WTC11 (cell line): ENCODE measurements around the gene FHOD3. TPM values are rescaled to one million over a fixed set of nuclear protein-coding genes. Genes with fewer than 3 reads are reported as not detected.
A peak's percentile ranks its signal among the peaks of the same experiment; 100 is the strongest.

Experiments used
- ATAC-seq: fragments of 200-7000 bp; cut with Tn5 transposase; 2 replicates; pipeline ENCODE4 v1.10.0; 2021; ENCODE audit warnings: mild to moderate bottlenecking, moderate library complexity
- CTCF ChIA-PET: fragments of 300-600 bp; sonication (Branson Sonifier 250); formaldehyde crosslinking; loops from one replicate; lab custom pipeline; 2021; ENCODE audit warnings: antibody characterized with exemption; lab: Charles Lee
- POLR2A ChIA-PET: fragments of 350-600 bp; sonication (Branson Sonifier 250); formaldehyde crosslinking; loops from one replicate; lab custom pipeline; 2021; ENCODE audit warnings: antibody characterized with exemption; lab: Charles Lee
- DNase-seq: peaks from one replicate; pipeline ENCODE4 v3.0.0; 2021; ENCODE audit warnings: low spot score
- H3K27ac Mint-ChIP-seq: 2 replicates; pipeline ENCODE4 v1.8.0; 2021; ENCODE audit warnings: mixed read lengths
- H3K27me3 Mint-ChIP-seq: 2 replicates; pipeline ENCODE4 v1.8.0; 2021; ENCODE audit warnings: low read depth, mild to moderate bottlenecking, moderate library complexity, mixed read lengths
- H3K36me3 Mint-ChIP-seq: 2 replicates; pipeline ENCODE4 v1.8.0; 2021; ENCODE audit warnings: mixed read lengths
- H3K4me1 Mint-ChIP-seq: 2 replicates; pipeline ENCODE4 v1.8.0; 2022; ENCODE audit warnings: mixed read lengths
- H3K4me3 Mint-ChIP-seq: 2 replicates; pipeline ENCODE4 v1.8.0; 2021; ENCODE audit warnings: mild to moderate bottlenecking, moderate library complexity, mixed read lengths
- H3K9me3 Mint-ChIP-seq: 2 replicates; pipeline ENCODE4 v1.8.0; 2021; ENCODE audit warnings: mixed read lengths
- CBFB ChIP-seq: sonication (generic); formaldehyde crosslinking; IDR thresholded peaks from 2 replicates; pipeline ENCODE4 v1.8.1; 2022; ENCODE audit warnings: mild to moderate bottlenecking, low read depth, missing genetic modification reagents
- CREB1 ChIP-seq: sonication (generic); formaldehyde crosslinking; IDR thresholded peaks from 2 replicates; pipeline ENCODE4 v1.8.0; 2023; ENCODE audit warnings: mild to moderate bottlenecking, missing genetic modification reagents
- ELF4 ChIP-seq: sonication (generic); formaldehyde crosslinking; IDR thresholded peaks from 2 replicates; pipeline ENCODE4 v1.8.1; 2022; ENCODE audit warnings: low read depth, mild to moderate bottlenecking, moderate library complexity, missing genetic modification reagents
- PRRX2 ChIP-seq: fragments of 250-450 bp; sonication (Bioruptor Pico); IDR thresholded peaks from 2 replicates; pipeline ENCODE4 v1.8.0; 2021; ENCODE audit warnings: mild to moderate bottlenecking
- RELA ChIP-seq: sonication (generic); formaldehyde crosslinking; IDR thresholded peaks from 2 replicates; pipeline ENCODE4 v1.8.1; 2022; ENCODE audit warnings: missing genetic modification reagents, mild to moderate bottlenecking, borderline replicate concordance
- SMAD3 ChIP-seq: sonication (generic); formaldehyde crosslinking; IDR thresholded peaks from 2 replicates; pipeline ENCODE4 v1.8.0; 2022; ENCODE audit warnings: missing genetic modification reagents, mild to moderate bottlenecking, borderline replicate concordance
- SMAD4 ChIP-seq: sonication (generic); formaldehyde crosslinking; IDR thresholded peaks from 2 replicates; pipeline ENCODE4 v1.8.0; 2022; ENCODE audit warnings: mild to moderate bottlenecking, missing genetic modification reagents
- ZNF219 ChIP-seq: sonication (generic); formaldehyde crosslinking; IDR thresholded peaks from 2 replicates; pipeline ENCODE4 v1.8.0; 2023; ENCODE audit warnings: missing genetic modification reagents, mild to moderate bottlenecking, borderline replicate concordance
- ZNF425 ChIP-seq: fragments of 250-450 bp; sonication (Bioruptor Pico); conservative IDR thresholded peaks from 2 replicates; pipeline ENCODE4 v1.9.0; 2021; ENCODE audit warnings: mild to moderate bottlenecking
- ZNF671 ChIP-seq: fragments of 250-450 bp; sonication (Bioruptor Pico); IDR thresholded peaks from 2 replicates; pipeline ENCODE4 v1.8.0; 2021; ENCODE audit warnings: mild to moderate bottlenecking
- ZSCAN18 ChIP-seq: fragments of 250-450 bp; sonication (Bioruptor Pico); IDR thresholded peaks from 2 replicates; pipeline ENCODE4 v2.1.2; 2022; ENCODE audit warnings: mild to moderate bottlenecking, moderate library complexity
- total RNA-seq: library from RNA; stranded (reverse); gene quantifications from 3 replicates; pipeline ENCODE4 v1.2.3, GENCODE V29; 2021
- TF ChIP-seq, protein P1 (sequence below): sonication (generic); formaldehyde crosslinking; conservative IDR thresholded peaks from 2 replicates; pipeline ENCODE4 v1.8.1; 2022; ENCODE audit warnings: mild to moderate bottlenecking, missing genetic modification reagents
- TF ChIP-seq, protein P2 (sequence below): sonication (generic); formaldehyde crosslinking; IDR thresholded peaks from 2 replicates; pipeline ENCODE4 v1.8.0; 2022; ENCODE audit warnings: mild to moderate bottlenecking, missing genetic modification reagents
- TF ChIP-seq, protein P3 (sequence below): sonication (generic); formaldehyde crosslinking; IDR thresholded peaks from 2 replicates; pipeline ENCODE4 v1.8.0; 2022; ENCODE audit warnings: mild to moderate bottlenecking, missing genetic modification reagents
- TF ChIP-seq, protein P4 (sequence below): fragments of 250-450 bp; sonication (Bioruptor Pico); IDR thresholded peaks from 2 replicates; pipeline ENCODE4 v1.9.0; 2021; ENCODE audit warnings: mild to moderate bottlenecking, borderline replicate concordance
- TF ChIP-seq, protein P5 (sequence below): sonication (generic); formaldehyde crosslinking; IDR thresholded peaks from 2 replicates; pipeline ENCODE4 v1.8.1; 2022; ENCODE audit warnings: mild to moderate bottlenecking, moderate library complexity, missing genetic modification reagents

FHOD3 gene
- total RNA-seq, 1 experiment from 2014 or later, result 3.8 TPM

DNA sequence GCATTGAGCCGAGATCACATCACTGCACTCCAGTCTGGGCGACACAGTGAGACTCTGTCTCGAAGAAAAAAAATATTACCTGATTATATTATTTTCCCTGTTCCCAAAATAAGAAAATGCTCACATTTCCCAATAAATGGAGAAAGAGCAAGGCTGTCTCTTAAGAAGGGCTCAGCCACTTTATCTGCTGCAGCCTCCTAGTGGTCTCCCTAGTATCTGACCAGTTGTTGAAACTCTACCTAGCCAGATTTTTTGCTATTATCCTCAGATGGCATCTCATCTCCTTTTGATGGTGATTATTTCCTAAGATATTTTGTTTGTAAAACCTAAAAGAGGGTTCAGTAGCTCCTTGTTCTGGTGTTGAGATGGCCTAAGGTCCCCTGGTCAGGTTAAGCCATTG, 417.0 kb downstream of the FHOD3 start:
- ChIA-PET POLR2A (no interaction called here), CTCF (interaction anchor here (1.2 to 1.8 kb wide), 2 partner anchors 10 to 27 kb away, joined by 4 to 9 read pairs; no protein-coding TSS in a partner anchor)
- DNase-seq, result no peak
- TF ChIP-seq CREB1 (CRISPR knock-in tag) (no peak), ELF4 (CRISPR knock-in tag) (no peak), CBFB (CRISPR knock-in tag) (no peak), RELA (CRISPR knock-in tag) (no peak), ZSCAN18 (CRISPR knock-in tag) (no peak), SMAD3 (CRISPR knock-in tag) (no peak), ZNF425 (CRISPR knock-in tag) (no peak), ZNF219 (CRISPR knock-in tag) (no peak), PRRX2 (CRISPR knock-in tag) (no peak), ZNF671 (no peak), SMAD4 (CRISPR knock-in tag) (no peak)
- TF ChIP-seq, protein P1, sequence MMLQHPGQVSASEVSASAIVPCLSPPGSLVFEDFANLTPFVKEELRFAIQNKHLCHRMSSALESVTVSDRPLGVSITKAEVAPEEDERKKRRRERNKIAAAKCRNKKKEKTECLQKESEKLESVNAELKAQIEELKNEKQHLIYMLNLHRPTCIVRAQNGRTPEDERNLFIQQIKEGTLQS (CRISPR knock-in tag), result no peak
- TF ChIP-seq, protein P2, sequence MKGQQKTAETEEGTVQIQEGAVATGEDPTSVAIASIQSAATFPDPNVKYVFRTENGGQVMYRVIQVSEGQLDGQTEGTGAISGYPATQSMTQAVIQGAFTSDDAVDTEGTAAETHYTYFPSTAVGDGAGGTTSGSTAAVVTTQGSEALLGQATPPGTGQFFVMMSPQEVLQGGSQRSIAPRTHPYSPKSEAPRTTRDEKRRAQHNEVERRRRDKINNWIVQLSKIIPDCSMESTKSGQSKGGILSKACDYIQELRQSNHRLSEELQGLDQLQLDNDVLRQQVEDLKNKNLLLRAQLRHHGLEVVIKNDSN, result no peak
- TF ChIP-seq, protein P3, sequence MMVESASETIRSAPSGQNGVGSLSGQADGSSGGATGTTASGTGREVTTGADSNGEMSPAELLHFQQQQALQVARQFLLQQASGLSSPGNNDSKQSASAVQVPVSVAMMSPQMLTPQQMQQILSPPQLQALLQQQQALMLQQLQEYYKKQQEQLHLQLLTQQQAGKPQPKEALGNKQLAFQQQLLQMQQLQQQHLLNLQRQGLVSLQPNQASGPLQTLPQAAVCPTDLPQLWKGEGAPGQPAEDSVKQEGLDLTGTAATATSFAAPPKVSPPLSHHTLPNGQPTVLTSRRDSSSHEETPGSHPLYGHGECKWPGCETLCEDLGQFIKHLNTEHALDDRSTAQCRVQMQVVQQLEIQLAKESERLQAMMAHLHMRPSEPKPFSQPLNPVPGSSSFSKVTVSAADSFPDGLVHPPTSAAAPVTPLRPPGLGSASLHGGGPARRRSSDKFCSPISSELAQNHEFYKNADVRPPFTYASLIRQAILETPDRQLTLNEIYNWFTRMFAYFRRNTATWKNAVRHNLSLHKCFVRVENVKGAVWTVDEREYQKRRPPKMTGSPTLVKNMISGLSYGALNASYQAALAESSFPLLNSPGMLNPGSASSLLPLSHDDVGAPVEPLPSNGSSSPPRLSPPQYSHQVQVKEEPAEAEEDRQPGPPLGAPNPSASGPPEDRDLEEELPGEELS (CRISPR knock-in tag), result no peak
- TF ChIP-seq, protein P4, sequence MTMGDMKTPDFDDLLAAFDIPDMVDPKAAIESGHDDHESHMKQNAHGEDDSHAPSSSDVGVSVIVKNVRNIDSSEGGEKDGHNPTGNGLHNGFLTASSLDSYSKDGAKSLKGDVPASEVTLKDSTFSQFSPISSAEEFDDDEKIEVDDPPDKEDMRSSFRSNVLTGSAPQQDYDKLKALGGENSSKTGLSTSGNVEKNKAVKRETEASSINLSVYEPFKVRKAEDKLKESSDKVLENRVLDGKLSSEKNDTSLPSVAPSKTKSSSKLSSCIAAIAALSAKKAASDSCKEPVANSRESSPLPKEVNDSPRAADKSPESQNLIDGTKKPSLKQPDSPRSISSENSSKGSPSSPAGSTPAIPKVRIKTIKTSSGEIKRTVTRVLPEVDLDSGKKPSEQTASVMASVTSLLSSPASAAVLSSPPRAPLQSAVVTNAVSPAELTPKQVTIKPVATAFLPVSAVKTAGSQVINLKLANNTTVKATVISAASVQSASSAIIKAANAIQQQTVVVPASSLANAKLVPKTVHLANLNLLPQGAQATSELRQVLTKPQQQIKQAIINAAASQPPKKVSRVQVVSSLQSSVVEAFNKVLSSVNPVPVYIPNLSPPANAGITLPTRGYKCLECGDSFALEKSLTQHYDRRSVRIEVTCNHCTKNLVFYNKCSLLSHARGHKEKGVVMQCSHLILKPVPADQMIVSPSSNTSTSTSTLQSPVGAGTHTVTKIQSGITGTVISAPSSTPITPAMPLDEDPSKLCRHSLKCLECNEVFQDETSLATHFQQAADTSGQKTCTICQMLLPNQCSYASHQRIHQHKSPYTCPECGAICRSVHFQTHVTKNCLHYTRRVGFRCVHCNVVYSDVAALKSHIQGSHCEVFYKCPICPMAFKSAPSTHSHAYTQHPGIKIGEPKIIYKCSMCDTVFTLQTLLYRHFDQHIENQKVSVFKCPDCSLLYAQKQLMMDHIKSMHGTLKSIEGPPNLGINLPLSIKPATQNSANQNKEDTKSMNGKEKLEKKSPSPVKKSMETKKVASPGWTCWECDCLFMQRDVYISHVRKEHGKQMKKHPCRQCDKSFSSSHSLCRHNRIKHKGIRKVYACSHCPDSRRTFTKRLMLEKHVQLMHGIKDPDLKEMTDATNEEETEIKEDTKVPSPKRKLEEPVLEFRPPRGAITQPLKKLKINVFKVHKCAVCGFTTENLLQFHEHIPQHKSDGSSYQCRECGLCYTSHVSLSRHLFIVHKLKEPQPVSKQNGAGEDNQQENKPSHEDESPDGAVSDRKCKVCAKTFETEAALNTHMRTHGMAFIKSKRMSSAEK, result no peak
- TF ChIP-seq, protein P5, sequence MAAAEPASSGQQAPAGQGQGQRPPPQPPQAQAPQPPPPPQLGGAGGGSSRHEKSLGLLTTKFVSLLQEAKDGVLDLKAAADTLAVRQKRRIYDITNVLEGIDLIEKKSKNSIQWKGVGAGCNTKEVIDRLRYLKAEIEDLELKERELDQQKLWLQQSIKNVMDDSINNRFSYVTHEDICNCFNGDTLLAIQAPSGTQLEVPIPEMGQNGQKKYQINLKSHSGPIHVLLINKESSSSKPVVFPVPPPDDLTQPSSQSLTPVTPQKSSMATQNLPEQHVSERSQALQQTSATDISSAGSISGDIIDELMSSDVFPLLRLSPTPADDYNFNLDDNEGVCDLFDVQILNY (CRISPR knock-in tag), result no peak
- Mint-ChIP-seq H3K27ac (no peak overlapping the region), H3K9me3 (no peaks in the 10 kb centered on the region), H3K27me3 (no peaks in the 10 kb centered on the region; the same call in 1 of the 2 replicates), H3K4me1 (peaks cover 5% of the 10 kb centered on the region), H3K36me3 (no peaks in the 10 kb centered on the region), H3K4me3 (no peak overlapping the region)
- peak; percentile 47; the same call in 1 of the 2 replicates for ATAC-seq
